ENCODE results near the gene PHF21B. TPM values are rescaled to one million over a fixed set of nuclear protein-coding genes. Genes with fewer than 3 reads are reported as not detected.

The PHF21B gene
- total RNA-seq, 1 donor from 2014 or later: 0.69 TPM

GRCh38 chr22:44847380-44847779, 162.4 kb downstream of the PHF21B start:
- peaks cover 39% of the 10 kb centered on the region for H3K27me3 ChIP-seq (ENCODE audit: low read depth)
- intact Hi-C loops (cut with micrococcal nuclease): no loop called here

GRCh38 chr22:44846726-44847275, 163.0 kb downstream of the PHF21B start:
- H3K4me1 ChIP-seq: no peaks in the 10 kb centered on the region
- no peak overlapping the region for H3K4me3 ChIP-seq
- H3K27me3 ChIP-seq (ENCODE audit: low read depth): peaks cover 39% of the 10 kb centered on the region
- H3K36me3 ChIP-seq: no peaks in the 10 kb centered on the region
- no peak for DNase-seq
- no peak overlapping the region for H3K27ac ChIP-seq (replicated peaks)
- intact Hi-C loops (cut with micrococcal nuclease): no loop called here
- no peak for TF ChIP-seq CTCF (IDR thresholded peaks at IDR 0.05; ENCODE audit: borderline replicate concordance)
- H3K9me3 ChIP-seq (replicated peaks): peaks cover 15% of the 10 kb centered on the region

More at GRCh38 chr22:44847380-44847779, 162.4 kb downstream of the PHF21B start:
- H3K4me1 ChIP-seq: no peaks in the 10 kb centered on the region
- no peak overlapping the region for H3K27ac ChIP-seq (replicated peaks)
- no peak overlapping the region for H3K4me3 ChIP-seq
- TF ChIP-seq CTCF (IDR thresholded peaks at IDR 0.05; ENCODE audit: borderline replicate concordance): no peak
- peaks cover 15% of the 10 kb centered on the region for H3K9me3 ChIP-seq (replicated peaks)
- no peak for DNase-seq
- no peaks in the 10 kb centered on the region for H3K36me3 ChIP-seq

- no peak for DNase-seq
- no peak overlapping the region for H3K27ac ChIP-seq (replicated peaks)
- H3K9me3 ChIP-seq (replicated peaks): peaks cover 15% of the 10 kb centered on the region
- TF ChIP-seq CTCF (IDR thresholded peaks at IDR 0.05; ENCODE audit: borderline replicate concordance): no peak
- H3K27me3 ChIP-seq (ENCODE audit: low read depth): peaks cover 40% of the 10 kb centered on the region
- no peaks in the 10 kb centered on the region for H3K36me3 ChIP-seq
- no peaks in the 10 kb centered on the region for H3K4me1 ChIP-seq
- intact Hi-C loops (cut with micrococcal nuclease): no loop called here
- H3K4me3 ChIP-seq: no peak overlapping the region
Measured at GRCh38 chr22:44845796-44846720, 163.7 kb downstream of the PHF21B start.

GRCh38 chr22:44845191-44845590, 164.6 kb downstream of the PHF21B start:
- intact Hi-C loops (cut with micrococcal nuclease): no loop called here
- Histone ChIP-seq H3K4me3 (no peak overlapping the region), H3K27me3 (ENCODE audit: low read depth) (peaks cover 41% of the 10 kb centered on the region), H3K36me3 (no peaks in the 10 kb centered on the region), H3K9me3 (replicated peaks) (peaks cover 15% of the 10 kb centered on the region), H3K27ac (replicated peaks) (no peak overlapping the region), H3K4me1 (no peaks in the 10 kb centered on the region)
- no peak for DNase-seq
- TF ChIP-seq CTCF (IDR thresholded peaks at IDR 0.05; ENCODE audit: borderline replicate concordance): no peak

- Histone ChIP-seq H3K36me3 (no peaks in the 10 kb centered on the region), H3K4me3 (no peak overlapping the region), H3K27ac (replicated peaks) (no peak overlapping the region), H3K27me3 (ENCODE audit: low read depth) (peaks cover 49% of the 10 kb centered on the region), H3K4me1 (no peaks in the 10 kb centered on the region), H3K9me3 (replicated peaks) (peaks cover 15% of the 10 kb centered on the region)
- TF ChIP-seq CTCF (IDR thresholded peaks at IDR 0.05; ENCODE audit: borderline replicate concordance): no peak
- DNase-seq: no peak
- intact Hi-C loops (cut with micrococcal nuclease): no loop called here
Measured at GRCh38 chr22:44842417-44842816, 167.4 kb downstream of the PHF21B start.
